Ectodermal cell (in vitro differentiated cells): Measurements from ENCODE around the gene MPRIP.
"Not testable (repeated sequence)": the region's sequence is repeated elsewhere in the genome, so short reads cannot be mapped to it uniquely, and the experiment has no call there.

Experiments
- H3K27ac ChIP-seq: 2 replicates; pipeline ENCODE4 v1.7.0; 2013; ENCODE audit warnings: mild to moderate bottlenecking, low read depth, low read length; ENCODE audit not compliant: insufficient read depth, poor library complexity, severe bottlenecking
- H3K27me3 ChIP-seq: 2 replicates; pipeline ENCODE4 v1.7.0; 2013; ENCODE audit warnings: mild to moderate bottlenecking, low read length; ENCODE audit not compliant: insufficient read depth, control insufficient read depth, poor library complexity, severe bottlenecking
- H3K36me3 ChIP-seq: one replicate; pipeline ENCODE4 v1.7.0; 2013; ENCODE audit warnings: low read length; ENCODE audit not compliant: control insufficient read depth, insufficient read depth
- H3K4me1 ChIP-seq: one replicate; pipeline ENCODE4 v1.7.0; 2013; ENCODE audit warnings: low read length; ENCODE audit not compliant: control insufficient read depth, insufficient read depth
- H3K4me3 ChIP-seq: 2 replicates; pipeline ENCODE4 v1.7.0; 2013; ENCODE audit warnings: low read depth, low read length, control low read depth; ENCODE audit not compliant: insufficient read depth
- H3K9me3 ChIP-seq: 2 replicates; pipeline ENCODE4 v1.7.0; 2013; ENCODE audit warnings: mild to moderate bottlenecking, low read length, moderate library complexity; ENCODE audit not compliant: control insufficient read depth
- WGBS, 2 experiments: methylation state at CpG; one replicate each; pipeline ENCODE4 v1.1.7; 2013; ENCODE audit warnings: missing lambda C conversion rate in 2 of 2; 5-methylcytosine and 5-hydroxymethylcytosine counted together

Gene MPRIP

DNA sequence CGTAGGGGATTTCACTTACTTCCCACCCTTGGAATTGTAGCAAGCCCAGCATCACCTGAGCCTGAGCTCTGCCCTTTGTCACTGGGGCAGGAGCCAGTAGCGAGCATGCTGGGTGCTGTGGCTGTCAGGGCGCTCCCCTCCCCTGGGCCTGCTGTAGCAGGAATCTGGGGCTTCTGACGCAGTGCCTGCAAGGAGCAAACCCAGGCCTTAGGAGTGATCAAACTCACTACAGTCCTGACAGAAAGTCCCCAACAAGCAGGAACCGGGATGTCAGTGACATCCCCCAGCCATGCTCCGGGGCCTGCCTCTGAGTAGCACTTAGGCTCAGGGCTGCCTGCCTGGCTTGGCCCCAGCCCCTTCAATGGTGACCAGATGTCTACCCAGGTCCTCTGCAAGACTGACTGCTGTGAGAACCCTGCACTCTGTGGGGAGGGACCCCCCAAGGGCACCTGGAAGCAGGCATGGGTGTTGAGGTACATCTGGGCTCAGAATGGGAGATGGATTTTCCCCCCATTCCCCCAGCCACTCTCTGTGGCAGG, 140.4 kb downstream of the MPRIP start:
- H3K27ac ChIP-seq: no peak overlapping the region
- H3K36me3 ChIP-seq: peaks cover 25% of the 10 kb centered on the region
- WGBS, 2 experiments: 95 to 96% methylated on average over 6 of the region's 6 CpGs
- no peaks in the 10 kb centered on the region for H3K4me1 ChIP-seq
- H3K9me3 ChIP-seq: no peaks in the 10 kb centered on the region
- H3K27me3 ChIP-seq: no peaks in the 10 kb centered on the region
- H3K4me3 ChIP-seq: no peak overlapping the region

DNA sequence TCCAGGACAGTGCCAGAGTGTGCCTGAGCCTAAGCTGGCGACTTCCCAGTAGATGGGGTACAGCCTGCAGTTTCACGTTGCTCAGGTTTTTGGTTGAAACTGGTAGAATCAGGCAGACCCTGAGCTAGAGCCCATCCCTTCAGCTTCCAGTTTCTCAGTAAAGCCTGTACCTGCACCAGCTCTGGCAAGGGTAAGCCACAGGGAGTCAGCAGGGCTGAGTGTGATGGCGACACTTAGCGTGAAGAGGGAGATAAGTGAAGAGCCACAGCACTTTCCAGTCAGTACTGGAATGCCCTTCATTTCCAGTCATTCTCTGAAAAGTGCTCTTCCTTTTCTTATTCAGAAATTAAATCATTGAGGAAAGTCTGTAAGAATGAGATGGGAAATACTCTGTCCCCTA, 141.5 kb downstream of the MPRIP start:
- no peak overlapping the region for H3K4me3 ChIP-seq
- no peaks in the 10 kb centered on the region for H3K27me3 ChIP-seq
- no peaks in the 10 kb centered on the region for H3K4me1 ChIP-seq
- WGBS, 2 experiments: 93 to 96% methylated on average over 4 of the region's 4 CpGs
- H3K27ac ChIP-seq: no peak overlapping the region
- H3K36me3 ChIP-seq: peaks cover 20% of the 10 kb centered on the region
- H3K9me3 ChIP-seq: no peaks in the 10 kb centered on the region

DNA sequence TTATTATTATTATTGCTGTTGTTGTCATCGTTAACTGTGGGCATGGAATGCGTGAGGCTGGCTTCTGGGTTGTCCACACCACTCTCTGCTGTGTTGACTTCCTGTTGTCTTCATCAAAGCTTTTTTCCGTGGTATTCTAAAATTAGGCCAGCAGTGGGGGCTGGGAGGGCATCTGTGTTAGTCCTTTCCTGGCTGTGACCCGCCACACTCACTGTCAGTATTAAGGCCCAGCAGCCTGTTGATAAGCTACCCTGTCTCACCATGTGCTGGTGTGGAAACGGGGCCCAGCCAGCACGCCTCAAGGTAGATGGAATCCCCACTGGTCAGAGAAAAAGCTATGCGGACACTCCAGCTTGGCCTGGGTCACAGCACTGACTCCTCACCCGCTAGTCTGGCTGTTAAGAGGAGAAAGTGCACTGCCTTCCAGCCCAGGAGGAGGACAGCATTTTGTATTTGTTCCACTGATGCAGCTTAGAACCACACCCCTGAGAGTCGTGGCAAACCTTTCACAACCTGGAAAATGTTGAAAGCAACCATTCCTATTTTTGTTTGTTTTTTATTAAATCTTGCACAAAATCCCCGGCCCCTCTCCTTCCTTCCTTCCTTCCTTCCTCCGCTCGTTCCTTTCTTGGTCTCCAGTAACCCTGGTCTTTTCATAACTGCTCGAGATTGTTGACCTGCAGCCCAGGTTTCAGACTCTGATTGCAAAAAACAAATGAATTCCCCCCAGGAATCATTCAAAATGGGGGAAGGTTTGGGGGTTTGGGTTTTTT, 142.9 kb downstream of the MPRIP start:
- not testable (repeated sequence) for H3K27ac ChIP-seq, H3K4me1 ChIP-seq
- H3K36me3 ChIP-seq: peaks cover 18% of the 10 kb centered on the region

DNA sequence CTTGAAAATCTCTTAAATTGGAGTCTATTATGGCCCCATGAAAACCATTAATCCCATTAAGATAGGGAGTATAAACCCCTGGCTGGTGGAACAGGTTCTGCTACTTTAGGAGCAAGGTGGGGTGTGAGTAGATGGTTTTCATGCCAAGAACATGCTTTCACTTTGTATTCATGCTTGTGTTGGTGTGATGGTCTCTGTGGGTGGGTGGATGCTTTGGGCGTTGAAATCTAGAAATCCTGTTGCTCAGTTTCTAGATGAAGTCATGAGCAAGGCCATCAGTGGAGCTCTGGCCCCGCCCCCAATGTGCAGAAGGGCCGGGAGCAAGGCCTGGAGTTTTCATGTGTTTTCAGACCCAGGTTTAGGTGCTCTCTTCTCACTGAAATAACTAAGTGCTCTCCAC, 143.8 kb downstream of the MPRIP start:
- Histone ChIP-seq H3K27ac (no peak overlapping the region), H3K4me3 (no peak overlapping the region), H3K9me3 (no peaks in the 10 kb centered on the region), H3K36me3 (peaks cover 14% of the 10 kb centered on the region), H3K27me3 (no peaks in the 10 kb centered on the region), H3K4me1 (no peaks in the 10 kb centered on the region)
- WGBS, 2 experiments: 85 to 87% methylated on average over 3 of the region's 3 CpGs

More for the DNA sequence above, 142.9 kb downstream of the MPRIP start:
- H3K27me3 ChIP-seq, H3K9me3 ChIP-seq, H3K4me3 ChIP-seq: not testable (repeated sequence)
- 87 to 89% methylated on average over 11 to 13 of the region's 13 CpGs for WGBS, 2 experiments

DNA sequence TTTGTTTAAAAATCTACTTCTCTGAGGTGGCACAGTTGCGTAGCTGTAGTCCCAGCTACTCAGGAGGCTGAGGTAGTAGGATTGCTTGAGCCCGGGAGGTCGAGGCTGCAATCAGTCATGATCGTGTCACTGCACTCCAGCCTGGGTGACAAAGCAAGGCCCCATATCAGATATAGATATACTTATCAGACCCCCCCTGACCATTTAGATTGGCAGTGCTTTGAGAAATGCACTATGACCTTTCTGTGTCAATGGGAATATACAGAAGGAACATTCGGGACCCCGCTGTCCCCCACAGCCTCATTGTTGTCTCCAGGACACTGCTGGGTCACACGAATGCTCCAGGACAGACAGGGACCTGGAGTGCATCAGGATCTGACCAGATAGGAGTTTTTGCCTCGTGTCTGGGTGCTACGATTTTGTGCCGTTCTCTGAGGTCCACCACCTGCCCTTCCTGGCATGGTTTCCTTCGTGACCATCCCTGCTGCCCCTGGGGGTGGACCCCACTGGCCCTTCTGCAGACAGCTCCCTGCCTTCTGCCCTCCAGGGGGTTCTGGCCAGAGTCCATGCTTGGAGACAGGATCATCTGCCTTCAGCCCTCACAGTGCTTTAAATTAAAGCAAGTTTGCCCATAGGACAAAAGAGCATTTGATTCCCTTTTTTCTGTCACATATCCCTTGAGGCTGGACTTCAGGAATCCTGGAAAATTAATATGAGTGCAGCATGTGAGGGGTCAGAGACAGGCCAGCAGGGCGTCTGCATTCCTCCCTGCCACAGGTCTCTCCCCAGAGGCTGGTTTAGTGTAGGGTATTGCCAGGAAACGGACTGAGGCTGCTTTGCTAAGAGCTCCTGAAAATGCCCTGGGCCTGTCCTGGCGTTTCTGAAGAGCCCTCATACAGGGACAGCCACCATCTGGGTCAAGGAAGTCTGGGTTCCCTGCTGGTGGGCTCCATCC, 144.6 kb downstream of the MPRIP start:
- no peak overlapping the region for H3K27ac ChIP-seq
- H3K9me3 ChIP-seq: no peaks in the 10 kb centered on the region
- H3K27me3 ChIP-seq: no peaks in the 10 kb centered on the region
- H3K36me3 ChIP-seq: peaks cover 14% of the 10 kb centered on the region
- H3K4me1 ChIP-seq: peaks cover 3% of the 10 kb centered on the region
- H3K4me3 ChIP-seq: no peak overlapping the region
- 89% methylated on average over 14 of the region's 14 CpGs for WGBS, 2 experiments

DNA sequence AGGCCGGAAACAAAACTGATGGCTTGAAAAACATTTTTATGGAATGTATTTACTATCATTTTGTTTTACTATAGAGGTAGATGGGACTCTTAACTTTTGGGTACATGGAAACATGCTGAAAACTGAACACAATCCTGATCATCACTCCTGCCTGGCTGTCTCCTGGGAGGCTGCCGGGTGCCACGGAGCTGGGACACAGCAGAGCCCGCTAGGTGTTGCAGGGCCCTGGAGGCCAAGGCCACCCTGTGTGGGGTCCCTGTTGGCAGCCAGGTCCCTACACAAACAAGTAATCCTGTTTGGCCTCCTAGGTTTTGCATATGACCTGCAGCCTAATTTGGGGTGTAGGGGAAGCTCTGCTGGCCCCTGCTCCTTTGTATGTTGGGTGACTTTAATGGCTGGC, 146.3 kb downstream of the MPRIP start:
- WGBS, 2 experiments: 92 to 93% methylated on average over 4 of the region's 4 CpGs
- peaks cover 3% of the 10 kb centered on the region for H3K4me1 ChIP-seq
- H3K4me3 ChIP-seq: no peak overlapping the region
- peaks cover 2% of the 10 kb centered on the region for H3K36me3 ChIP-seq
- no peaks in the 10 kb centered on the region for H3K9me3 ChIP-seq
- H3K27me3 ChIP-seq: no peaks in the 10 kb centered on the region
- no peak overlapping the region for H3K27ac ChIP-seq

DNA sequence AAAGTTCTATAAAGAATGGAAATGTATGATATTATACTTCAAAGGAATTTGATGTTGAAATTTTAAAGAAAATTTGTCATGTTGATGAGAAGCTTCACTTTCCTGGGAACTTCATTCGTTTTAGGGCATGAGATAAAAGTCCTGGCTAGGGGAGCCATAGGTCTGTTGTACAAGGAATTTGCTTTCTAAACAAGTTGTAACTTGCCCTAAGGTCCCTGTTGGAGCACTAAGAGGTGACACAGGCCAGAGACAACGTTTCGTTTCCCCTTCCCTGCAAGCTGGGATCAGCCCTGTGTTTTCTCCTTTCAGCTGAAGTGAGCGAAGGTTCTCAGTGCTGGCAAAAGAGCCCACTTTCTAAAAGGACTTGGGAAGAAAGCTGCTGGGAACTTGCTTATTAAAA, 147.3 kb downstream of the MPRIP start:
- Histone ChIP-seq H3K4me3 (no peak overlapping the region), H3K36me3 (no peaks in the 10 kb centered on the region), H3K9me3 (no peaks in the 10 kb centered on the region), H3K27ac (no peak overlapping the region), H3K4me1 (peaks cover 3% of the 10 kb centered on the region), H3K27me3 (no peaks in the 10 kb centered on the region)
- WGBS, 2 experiments: 60 to 62% methylated on average over 4 of the region's 4 CpGs

DNA sequence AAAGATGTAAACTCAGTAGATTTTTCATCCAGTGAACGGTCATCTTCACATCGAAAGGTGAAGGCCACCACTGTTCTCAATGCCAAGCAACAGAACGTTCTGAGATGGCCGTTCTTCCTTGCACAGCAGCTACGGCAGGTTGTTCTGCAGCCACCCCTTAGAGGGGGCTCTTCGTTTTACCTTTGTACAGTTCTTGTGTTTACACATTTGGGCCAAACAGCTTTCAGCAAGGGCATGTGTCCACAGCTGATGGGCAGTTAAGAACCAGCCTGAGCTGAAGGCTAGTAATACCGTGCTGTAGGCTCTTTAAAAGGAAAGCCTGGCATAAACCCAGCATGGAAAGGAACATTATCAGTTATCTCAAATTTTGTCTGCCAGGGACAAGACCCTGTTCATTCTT, 147.9 kb downstream of the MPRIP start:
- Histone ChIP-seq H3K27me3 (no peaks in the 10 kb centered on the region), H3K9me3 (no peaks in the 10 kb centered on the region), H3K27ac (no peak overlapping the region), H3K4me3 (no peak overlapping the region), H3K36me3 (no peaks in the 10 kb centered on the region), H3K4me1 (peaks cover 3% of the 10 kb centered on the region)
- WGBS, 2 experiments: 90 to 96% methylated on average over 7 of the region's 7 CpGs

DNA sequence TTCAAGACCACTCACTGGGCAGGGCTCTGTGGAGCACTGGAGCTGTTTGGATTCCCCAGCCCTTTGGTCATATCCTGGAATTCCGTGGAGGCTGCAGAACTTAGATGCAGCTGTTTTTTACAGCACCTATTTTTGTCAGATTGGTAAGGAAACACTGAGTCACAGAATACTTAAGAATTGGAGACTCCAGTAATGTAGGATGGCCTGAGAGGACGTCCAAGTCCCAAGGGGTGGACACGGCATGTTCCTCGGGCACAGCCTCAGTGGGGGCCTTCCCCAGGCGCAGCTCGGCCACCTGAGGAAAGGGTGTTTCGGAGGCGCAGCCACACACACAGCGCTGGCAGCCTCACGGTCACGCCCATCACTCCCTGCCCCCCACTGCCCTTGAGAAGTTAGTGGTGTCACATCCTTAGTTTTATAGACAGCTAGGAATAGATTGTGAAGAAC, 149.1 kb downstream of the MPRIP start:
- H3K36me3 ChIP-seq: no peaks in the 10 kb centered on the region
- H3K9me3 ChIP-seq: no peaks in the 10 kb centered on the region
- WGBS, 2 experiments: 81 to 82% methylated on average over 11 of the region's 11 CpGs
- H3K4me1 ChIP-seq: peaks cover 3% of the 10 kb centered on the region
- H3K27me3 ChIP-seq: no peaks in the 10 kb centered on the region
- H3K4me3 ChIP-seq: no peak overlapping the region
- no peak overlapping the region for H3K27ac ChIP-seq

DNA sequence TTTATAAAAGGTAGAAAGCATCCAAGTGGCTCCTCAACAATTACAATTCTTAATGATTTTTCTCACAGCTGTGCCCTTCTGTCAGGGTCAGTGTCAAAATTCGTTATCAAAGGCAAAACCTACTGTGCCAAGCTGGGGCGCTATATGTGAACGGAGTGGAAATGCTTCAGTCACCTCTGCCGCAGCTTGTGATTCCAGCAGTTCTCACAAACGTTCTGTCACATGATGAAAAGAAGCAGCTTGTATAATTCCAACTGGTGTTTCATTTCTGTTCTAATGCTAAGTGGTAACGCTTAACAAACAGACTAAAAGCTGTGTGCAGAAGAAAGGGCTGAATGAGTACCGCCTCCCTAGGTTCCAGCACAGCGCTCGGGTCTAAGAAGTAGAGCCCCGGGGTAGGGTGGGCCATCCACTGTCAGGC, 149.7 kb downstream of the MPRIP start:
- no peaks in the 10 kb centered on the region for H3K36me3 ChIP-seq
- 73 to 74% methylated on average over 10 of the region's 10 CpGs for WGBS, 2 experiments
- no peak overlapping the region for H3K4me3 ChIP-seq
- no peaks in the 10 kb centered on the region for H3K9me3 ChIP-seq
- H3K27ac ChIP-seq: no peak overlapping the region
- H3K27me3 ChIP-seq: no peaks in the 10 kb centered on the region
- peaks cover 3% of the 10 kb centered on the region for H3K4me1 ChIP-seq
